Measurements from ENCODE around the gene SS18L1. TPM values are rescaled to one million over a fixed set of nuclear protein-coding genes. Genes with fewer than 3 reads are reported as not detected.

Gene SS18L1
- total RNA-seq, 1 experiment from 2014 or later: 34.7 TPM

DNA sequence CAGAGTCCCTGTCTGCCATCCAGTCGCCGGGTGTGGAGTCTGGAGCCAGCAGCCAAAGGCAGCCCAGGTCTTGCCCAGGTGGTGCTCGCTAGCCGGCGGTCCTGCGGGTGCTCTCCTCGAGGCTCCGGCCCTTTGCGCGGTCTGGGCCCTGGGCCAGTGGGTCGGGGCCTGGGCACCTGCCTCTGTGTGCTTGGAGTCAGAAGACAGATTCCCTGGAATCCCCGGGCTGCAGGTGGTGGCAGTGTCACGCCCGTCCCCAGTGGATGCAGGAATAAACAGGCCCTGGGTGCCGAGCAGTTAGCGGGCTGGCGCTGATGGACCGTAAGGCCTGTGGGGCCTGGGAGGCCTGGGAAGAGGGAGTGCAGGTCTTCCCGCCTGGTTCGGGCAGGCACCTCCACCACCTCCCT, 5.3 kb downstream of the SS18L1 start:
- Histone ChIP-seq H3K27ac (ENCODE audit: low read depth, low read length, poor library complexity, severe bottlenecking) (no peak overlapping the region), H3K4me1 (ENCODE audit: insufficient read depth, low read length, poor library complexity, severe bottlenecking) (no peaks in the 10 kb centered on the region), H3K36me3 (ENCODE audit: insufficient read depth, low read length, poor library complexity, severe bottlenecking) (peaks cover 9% of the 10 kb centered on the region), H3K27me3 (replicated peaks; ENCODE audit: insufficient read depth, low read depth, low read length, poor library complexity) (no peaks in the 10 kb centered on the region), H3K4me3 (ENCODE audit: low read depth, low read length, poor library complexity, severe bottlenecking) (no peak overlapping the region), H3K9me3 (ENCODE audit: low read depth, low read length, poor library complexity, severe bottlenecking) (no peaks in the 10 kb centered on the region)
- TF ChIP-seq EZH2 (IDR thresholded peaks at IDR 0.05; ENCODE audit: borderline replicate concordance, low read depth, low read length, poor library complexity, severe bottlenecking): no peak
- ChIA-PET CTCF (no interaction called here), POLR2A (ENCODE audit: low non-redundant PET) (no interaction called here)
- DNase-seq (ENCODE audit: low spot score): no peak
- intact Hi-C loops (cut with micrococcal nuclease; ENCODE audit: unreplicated experiment): no loop called here
- BruUV-seq (replicated peaks): no TSS peak

DNA sequence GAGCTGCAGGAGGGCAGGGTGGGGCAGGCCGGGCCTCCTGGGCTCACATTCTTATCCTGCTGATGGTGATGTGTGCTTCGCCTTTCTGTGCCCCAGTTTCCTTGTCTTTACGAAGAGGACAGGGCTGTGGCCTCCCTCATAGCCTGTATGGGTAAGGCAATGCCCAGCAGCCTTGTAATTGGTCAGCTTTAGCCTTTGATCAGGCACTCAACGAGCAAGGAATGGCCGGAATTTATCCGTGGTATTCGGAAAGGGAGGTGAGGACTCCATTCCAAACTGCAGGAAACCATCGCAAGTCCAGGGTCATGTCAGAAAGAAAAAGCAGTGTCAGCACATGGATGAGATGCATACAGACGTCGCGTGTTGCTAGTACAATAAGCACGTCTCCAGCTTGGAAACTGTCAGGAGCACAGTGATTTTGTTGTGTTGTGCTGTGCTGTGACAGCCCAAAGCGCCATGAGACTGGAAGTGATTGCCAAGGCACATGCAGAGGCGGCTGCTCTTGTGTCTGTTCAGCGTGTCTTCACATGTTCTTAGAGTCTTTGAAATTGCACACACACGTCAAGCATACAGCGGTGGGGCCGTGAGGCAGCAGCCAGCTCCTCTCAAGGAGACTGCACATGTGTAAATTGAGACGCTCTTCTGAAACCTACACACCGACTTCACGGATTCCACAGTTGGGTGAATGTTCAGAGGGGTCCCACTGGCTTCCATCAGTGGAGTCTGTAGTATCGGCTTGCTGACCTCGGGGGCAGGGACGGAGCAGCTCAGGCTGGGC, 6.2 kb downstream of the SS18L1 start:
- Histone ChIP-seq H3K4me1 (ENCODE audit: insufficient read depth, low read length, poor library complexity, severe bottlenecking) (no peaks in the 10 kb centered on the region), H3K4me3 (ENCODE audit: low read depth, low read length, poor library complexity, severe bottlenecking) (no peak overlapping the region), H3K9me3 (ENCODE audit: low read depth, low read length, poor library complexity, severe bottlenecking) (no peaks in the 10 kb centered on the region), H3K36me3 (ENCODE audit: insufficient read depth, low read length, poor library complexity, severe bottlenecking) (peaks cover 9% of the 10 kb centered on the region), H3K27me3 (replicated peaks; ENCODE audit: insufficient read depth, low read depth, low read length, poor library complexity) (no peaks in the 10 kb centered on the region), H3K27ac (ENCODE audit: low read depth, low read length, poor library complexity, severe bottlenecking) (no peak overlapping the region)
- POLR2A ChIA-PET (ENCODE audit: low non-redundant PET): no interaction called here
- TF ChIP-seq, protein P1, sequence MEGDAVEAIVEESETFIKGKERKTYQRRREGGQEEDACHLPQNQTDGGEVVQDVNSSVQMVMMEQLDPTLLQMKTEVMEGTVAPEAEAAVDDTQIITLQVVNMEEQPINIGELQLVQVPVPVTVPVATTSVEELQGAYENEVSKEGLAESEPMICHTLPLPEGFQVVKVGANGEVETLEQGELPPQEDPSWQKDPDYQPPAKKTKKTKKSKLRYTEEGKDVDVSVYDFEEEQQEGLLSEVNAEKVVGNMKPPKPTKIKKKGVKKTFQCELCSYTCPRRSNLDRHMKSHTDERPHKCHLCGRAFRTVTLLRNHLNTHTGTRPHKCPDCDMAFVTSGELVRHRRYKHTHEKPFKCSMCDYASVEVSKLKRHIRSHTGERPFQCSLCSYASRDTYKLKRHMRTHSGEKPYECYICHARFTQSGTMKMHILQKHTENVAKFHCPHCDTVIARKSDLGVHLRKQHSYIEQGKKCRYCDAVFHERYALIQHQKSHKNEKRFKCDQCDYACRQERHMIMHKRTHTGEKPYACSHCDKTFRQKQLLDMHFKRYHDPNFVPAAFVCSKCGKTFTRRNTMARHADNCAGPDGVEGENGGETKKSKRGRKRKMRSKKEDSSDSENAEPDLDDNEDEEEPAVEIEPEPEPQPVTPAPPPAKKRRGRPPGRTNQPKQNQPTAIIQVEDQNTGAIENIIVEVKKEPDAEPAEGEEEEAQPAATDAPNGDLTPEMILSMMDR (conservative IDR thresholded peaks at IDR 0.05; ENCODE audit: low read depth, low read length): no peak
- TF ChIP-seq EZH2 (IDR thresholded peaks at IDR 0.05; ENCODE audit: borderline replicate concordance, low read depth, low read length, poor library complexity, severe bottlenecking): no peak
- no peak for DNase-seq (ENCODE audit: low spot score)
- BruUV-seq (replicated peaks): no TSS peak
- CTCF ChIA-PET: no interaction called here
- intact Hi-C loops (cut with micrococcal nuclease; ENCODE audit: unreplicated experiment): no loop called here

DNA sequence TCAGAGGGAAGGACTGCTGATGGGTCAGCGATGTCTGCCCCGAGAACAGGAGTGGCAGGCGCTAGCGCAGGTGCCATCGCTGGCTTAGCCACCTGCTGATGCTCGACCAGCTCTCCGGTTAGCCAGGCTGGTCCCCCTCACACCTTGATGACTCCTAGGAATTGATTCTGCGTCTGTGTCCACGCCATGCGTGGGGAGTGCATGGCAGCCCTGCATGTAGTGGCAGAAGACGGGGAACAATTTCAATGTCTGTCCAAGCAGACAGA, 6.7 kb downstream of the SS18L1 start:
- intact Hi-C loops (cut with micrococcal nuclease; ENCODE audit: unreplicated experiment): no loop called here
- POLR2A ChIA-PET (ENCODE audit: low non-redundant PET): no interaction called here

More for the DNA sequence above, 6.7 kb downstream of the SS18L1 start:
- H3K4me3 ChIP-seq (ENCODE audit: low read depth, low read length, poor library complexity, severe bottlenecking): no peak overlapping the region
- peaks cover 9% of the 10 kb centered on the region for H3K36me3 ChIP-seq (ENCODE audit: insufficient read depth, low read length, poor library complexity, severe bottlenecking)
- no peaks in the 10 kb centered on the region for H3K9me3 ChIP-seq (ENCODE audit: low read depth, low read length, poor library complexity, severe bottlenecking)
- no peak overlapping the region for H3K27ac ChIP-seq (ENCODE audit: low read depth, low read length, poor library complexity, severe bottlenecking)
- CTCF ChIA-PET: no interaction called here
- TF ChIP-seq, protein P1 (conservative IDR thresholded peaks at IDR 0.05; ENCODE audit: low read depth, low read length): no peak
- no peak for TF ChIP-seq EZH2 (IDR thresholded peaks at IDR 0.05; ENCODE audit: borderline replicate concordance, low read depth, low read length, poor library complexity, severe bottlenecking)
- no TSS peak for BruUV-seq (replicated peaks)
- no peaks in the 10 kb centered on the region for H3K27me3 ChIP-seq (replicated peaks; ENCODE audit: insufficient read depth, low read depth, low read length, poor library complexity)
- DNase-seq (ENCODE audit: low spot score): no peak
- no peaks in the 10 kb centered on the region for H3K4me1 ChIP-seq (ENCODE audit: insufficient read depth, low read length, poor library complexity, severe bottlenecking)

Measured in A673 (cell line).